CD4-positive, CD25-positive, alpha-beta regulatory T cell (primary cell): ENCODE data around the gene HFM1. TPM values are rescaled to one million over a fixed set of nuclear protein-coding genes. Genes with fewer than 3 reads are reported as not detected.
A peak's percentile ranks its signal among the peaks of the same experiment; 100 is the strongest.
"Not testable (repeated sequence)": the region's sequence is repeated elsewhere in the genome, so short reads cannot be mapped to it uniquely, and the experiment has no call there.

Experiments
- ATAC-seq, 2 donors: fragments of 150-1000 bp; cut with Tn5 transposase; one replicate each; pipeline ENCODE4 v1.10.0; 2021; ENCODE audit warnings: low read depth in 2 of 2, moderate number of reproducible peaks in 2 of 2, moderate library complexity in 1 of 2
- DNase-seq, 3 donors: peaks; one replicate each; pipeline versions ENCODE4 v3.0.0 to v3.0.0-alpha.2; 2012 to 2022; ENCODE audit warnings: mixed read lengths in 1 of 3
- H3K27ac ChIP-seq: one replicate; pipeline ENCODE4 v1.7.0; 2013; ENCODE audit warnings: mild to moderate bottlenecking, low read length; ENCODE audit not compliant: insufficient read depth, poor library complexity, severe bottlenecking
- H3K27me3 ChIP-seq: one replicate; pipeline ENCODE4 v1.7.0; 2013; ENCODE audit warnings: low read length; ENCODE audit not compliant: control insufficient read depth, insufficient read depth
- H3K36me3 ChIP-seq: one replicate; pipeline ENCODE4 v1.7.0; 2013; ENCODE audit warnings: mild to moderate bottlenecking, low read length, moderate library complexity; ENCODE audit not compliant: control insufficient read depth, insufficient read depth
- H3K4me1 ChIP-seq: 2 replicates; pipeline ENCODE4 v1.7.0; 2013; ENCODE audit warnings: mild to moderate bottlenecking, low read length; ENCODE audit not compliant: insufficient read depth, control insufficient read depth, poor library complexity, severe bottlenecking
- H3K4me3 ChIP-seq: one replicate; pipeline ENCODE4 v1.7.0; 2013; ENCODE audit warnings: low read depth, mild to moderate bottlenecking, low read length, moderate library complexity
- H3K9me3 ChIP-seq, 2 experiments: 1 replicate in 1 of 2; 2 replicates in 1 of 2; pipeline ENCODE4 v1.7.0; 2013; ENCODE audit warnings: low read length in 2 of 2, mild to moderate bottlenecking in 1 of 2, moderate library complexity in 1 of 2; ENCODE audit not compliant: control insufficient read depth in 2 of 2
- H3K27ac Mint-ChIP-seq, 3 donors: one replicate each; pipeline ENCODE4 v1.8.0; 2020 to 2022; ENCODE audit warnings: mild to moderate bottlenecking in 3 of 3, mixed read lengths in 3 of 3, moderate library complexity in 2 of 3
- H3K27me3 Mint-ChIP-seq: one replicate; pipeline ENCODE4 v1.8.0; 2022; ENCODE audit warnings: mild to moderate bottlenecking, mixed read lengths
- H3K36me3 Mint-ChIP-seq: one replicate; pipeline ENCODE4 v1.8.0; 2020; ENCODE audit warnings: mixed read lengths
- H3K4me1 Mint-ChIP-seq, 4 donors: one replicate each; pipeline ENCODE4 v1.8.0; 2020 to 2022; ENCODE audit warnings: mixed read lengths in 4 of 4, mild to moderate bottlenecking in 1 of 4
- H3K4me3 Mint-ChIP-seq, 4 donors: one replicate each; pipeline ENCODE4 v1.8.0; 2020 to 2022; ENCODE audit warnings: mild to moderate bottlenecking in 4 of 4, mixed read lengths in 4 of 4, moderate library complexity in 3 of 4
- H3K9me3 Mint-ChIP-seq, 7 donors: one replicate each; pipeline ENCODE4 v1.8.0; 2020 to 2022; ENCODE audit warnings: mixed read lengths in 7 of 7, mild to moderate bottlenecking in 3 of 7, moderate library complexity in 2 of 7
- polyA plus RNA-seq, 4 donors: library from polyadenylated mRNA; unstranded; fragments of 300-500 nt; fragmentation: Illumina TruSeq; gene quantifications; one replicate each; pipeline ENCODE4 v1.2.3, GENCODE V29; 2021
- total RNA-seq: library from RNA; stranded (reverse); gene quantifications from one replicate; pipeline ENCODE4 v1.2.3, GENCODE V29; 2022

HFM1 gene
- total and polyA plus RNA-seq, 5 donors from 2014 or later: not detected

DNA sequence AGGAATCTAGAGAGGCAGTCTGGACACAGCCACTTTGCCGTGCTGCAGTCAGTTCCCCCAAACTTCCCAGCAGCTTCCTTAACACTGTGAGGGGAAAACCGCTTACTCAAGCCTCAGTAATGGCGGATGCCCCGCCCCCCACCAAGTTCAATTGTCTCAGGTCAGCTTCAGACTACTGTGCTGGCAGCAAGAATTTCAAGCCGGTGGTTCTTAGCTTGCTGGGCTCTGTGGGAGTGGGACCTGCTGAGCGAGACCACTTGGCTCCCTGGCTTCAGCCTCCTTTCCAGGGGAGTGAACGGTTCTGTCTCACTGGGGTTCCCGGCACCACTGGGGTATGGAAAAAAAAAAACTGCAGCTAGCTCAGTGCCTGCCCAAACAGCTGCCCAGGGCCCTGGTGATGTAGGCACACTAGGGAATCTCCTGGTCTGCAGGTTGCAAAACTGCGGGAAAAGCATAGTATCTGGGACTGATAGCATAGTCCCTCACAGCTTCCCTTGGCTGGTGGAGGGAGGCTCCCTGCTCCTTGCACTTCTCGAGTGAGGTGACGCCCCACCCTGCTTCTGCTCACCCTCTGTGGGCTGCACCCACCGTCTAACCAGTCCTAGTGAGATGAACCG is 23.7 kb upstream of the HFM1 start:
- Histone ChIP-seq H3K36me3 (no peaks in the 10 kb centered on the region), H3K4me3 (no peak overlapping the region), H3K9me3 (no peaks in the 10 kb centered on the region), H3K27ac (no peak overlapping the region), H3K27me3 (no peaks in the 10 kb centered on the region), H3K4me1 (no peaks in the 10 kb centered on the region)
- no peak for ATAC-seq
- no peaks in the 10 kb centered on the region for H3K4me1 Mint-ChIP-seq
- no peak for DNase-seq
- H3K27me3 Mint-ChIP-seq: peaks cover 33% of the 10 kb centered on the region
- H3K36me3 Mint-ChIP-seq: no peaks in the 10 kb centered on the region
- H3K4me3 Mint-ChIP-seq: no peak overlapping the region
- peaks cover 0 to 3% (median 0%) of the 10 kb centered on the region in 7 donors for H3K9me3 Mint-ChIP-seq
- H3K27ac Mint-ChIP-seq: peak overlapping the region in 1 of 3 donors; percentile 32

DNA sequence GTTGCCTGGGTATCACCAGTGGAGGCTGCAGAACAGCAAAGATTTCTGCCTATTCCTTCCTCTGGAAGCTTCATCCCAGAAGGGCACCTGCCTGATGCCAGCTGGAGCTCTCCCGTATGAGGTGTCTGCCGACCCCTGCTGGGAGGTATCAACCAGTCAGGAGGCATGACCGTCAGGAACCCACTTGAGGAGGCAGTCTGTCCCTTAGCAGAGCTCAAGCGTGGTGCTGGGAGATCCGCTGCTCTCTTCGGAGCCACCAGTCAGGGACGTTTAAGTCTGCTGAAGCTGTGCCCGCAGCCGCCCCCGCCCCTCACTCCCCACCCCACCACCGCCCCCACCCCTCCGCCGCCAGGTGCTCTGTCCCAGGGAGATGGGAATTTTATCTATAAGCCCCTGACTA is 23.1 kb upstream of the HFM1 start:
- Mint-ChIP-seq H3K27me3 (peaks cover 34% of the 10 kb centered on the region), H3K27ac (no peak overlapping the region), H3K4me1 (no peaks in the 10 kb centered on the region), H3K36me3 (no peaks in the 10 kb centered on the region), H3K9me3 (peaks cover 0 to 3% (median 0%) of the 10 kb centered on the region in 7 donors), H3K4me3 (no peak overlapping the region)
- no peak for DNase-seq
- H3K4me1 ChIP-seq: no peaks in the 10 kb centered on the region
- H3K27me3 ChIP-seq: no peaks in the 10 kb centered on the region
- no peaks in the 10 kb centered on the region for H3K36me3 ChIP-seq
- no peak overlapping the region for H3K27ac ChIP-seq
- no peaks in the 10 kb centered on the region for H3K9me3 ChIP-seq
- no peak for ATAC-seq
- H3K4me3 ChIP-seq: no peak overlapping the region

GRCh38 chr1:91422523-91422922 is 17.9 kb upstream of the HFM1 start:
- H3K27me3 ChIP-seq, H3K36me3 Mint-ChIP-seq, H3K4me1 ChIP-seq, H3K4me3 Mint-ChIP-seq, H3K27ac ChIP-seq, H3K4me1 Mint-ChIP-seq, ATAC-seq, DNase-seq, H3K27ac Mint-ChIP-seq, H3K9me3 Mint-ChIP-seq, H3K36me3 ChIP-seq, H3K9me3 ChIP-seq, H3K4me3 ChIP-seq: not testable (repeated sequence)
- H3K27me3 Mint-ChIP-seq: peaks cover 32% of the 10 kb centered on the region

GRCh38 chr1:91412371-91412770 is 7.7 kb upstream of the HFM1 start:
- peaks cover 19% of the 10 kb centered on the region for H3K27me3 ChIP-seq

DNA sequence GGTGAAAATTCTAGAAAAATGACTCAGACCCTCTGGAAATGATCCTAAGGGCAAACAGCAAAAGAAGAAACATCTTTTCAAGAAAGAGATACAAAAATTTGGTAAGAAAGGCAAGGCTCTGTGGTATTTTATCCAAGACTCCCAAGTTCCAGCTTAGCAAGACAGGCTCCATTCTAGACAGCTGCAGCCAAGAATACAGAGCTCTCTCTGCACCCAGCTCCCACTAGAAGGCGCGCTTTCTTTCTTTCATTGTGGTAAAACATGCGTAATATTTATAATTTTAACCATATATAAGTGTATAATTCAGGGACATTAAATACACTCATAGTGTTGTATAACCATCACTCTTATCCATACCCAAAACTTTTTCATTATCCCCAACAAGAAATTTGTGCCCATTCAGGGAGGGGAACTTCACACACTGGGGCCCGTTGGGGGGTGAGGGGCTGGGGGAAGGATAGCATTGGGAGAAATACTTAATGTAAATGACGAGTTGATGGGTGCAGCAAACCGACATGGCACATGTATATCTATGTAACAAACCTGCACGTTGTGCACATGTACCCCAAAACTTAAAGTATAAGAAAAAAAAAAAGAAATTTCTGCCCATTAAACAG is 2.2 kb upstream of the HFM1 start:
- no peak for ATAC-seq
- H3K9me3 ChIP-seq: no peaks in the 10 kb centered on the region
- H3K4me3 ChIP-seq: no peak overlapping the region
- no peaks in the 10 kb centered on the region for H3K36me3 ChIP-seq
- H3K36me3 Mint-ChIP-seq: no peaks in the 10 kb centered on the region
- H3K9me3 Mint-ChIP-seq: peaks cover 0 to 3% (median 0%) of the 10 kb centered on the region in 7 donors
- no peak for DNase-seq
- H3K27me3 ChIP-seq: peaks cover 44% of the 10 kb centered on the region
- H3K27ac ChIP-seq: no peak overlapping the region
- no peak overlapping the region for H3K4me3 Mint-ChIP-seq
- no peak overlapping the region for H3K27ac Mint-ChIP-seq
- H3K4me1 Mint-ChIP-seq: peaks cover 0 to 9% (median 4%) of the 10 kb centered on the region in 4 donors
- H3K27me3 Mint-ChIP-seq: peaks cover 60% of the 10 kb centered on the region
- H3K4me1 ChIP-seq: peaks cover 8% of the 10 kb centered on the region

More at GRCh38 chr1:91412371-91412770, 7.7 kb upstream of the HFM1 start:
- Mint-ChIP-seq H3K4me3 (no peak overlapping the region), H3K27me3 (peaks cover 42% of the 10 kb centered on the region), H3K36me3 (no peaks in the 10 kb centered on the region), H3K27ac (no peak overlapping the region), H3K4me1 (no peaks in the 10 kb centered on the region), H3K9me3 (no peaks in the 10 kb centered on the region)
- ATAC-seq (no peak), DNase-seq (no peak)
- Histone ChIP-seq H3K36me3 (no peaks in the 10 kb centered on the region), H3K4me3 (no peak overlapping the region), H3K9me3 (no peaks in the 10 kb centered on the region), H3K4me1 (no peaks in the 10 kb centered on the region), H3K27ac (no peak overlapping the region)

GRCh38 chr1:91402023-91402422 is 2.6 kb downstream of the HFM1 start:
- Mint-ChIP-seq H3K4me1 (peaks cover 0 to 9% (median 4%) of the 10 kb centered on the region in 4 donors), H3K27ac (no peak overlapping the region), H3K9me3 (peaks cover 0 to 3% (median 0%) of the 10 kb centered on the region in 7 donors), H3K27me3 (peaks cover 74% of the 10 kb centered on the region), H3K36me3 (no peaks in the 10 kb centered on the region), H3K4me3 (no peak overlapping the region)
- H3K4me1 ChIP-seq: peaks cover 8% of the 10 kb centered on the region
- H3K36me3 ChIP-seq: no peaks in the 10 kb centered on the region
- peaks cover 33% of the 10 kb centered on the region for H3K27me3 ChIP-seq
- no peaks in the 10 kb centered on the region for H3K9me3 ChIP-seq
- DNase-seq (peak in 1 of 3 donors; percentile 7), ATAC-seq (no peak)
- no peak overlapping the region for H3K27ac ChIP-seq
- H3K4me3 ChIP-seq: no peak overlapping the region

DNA sequence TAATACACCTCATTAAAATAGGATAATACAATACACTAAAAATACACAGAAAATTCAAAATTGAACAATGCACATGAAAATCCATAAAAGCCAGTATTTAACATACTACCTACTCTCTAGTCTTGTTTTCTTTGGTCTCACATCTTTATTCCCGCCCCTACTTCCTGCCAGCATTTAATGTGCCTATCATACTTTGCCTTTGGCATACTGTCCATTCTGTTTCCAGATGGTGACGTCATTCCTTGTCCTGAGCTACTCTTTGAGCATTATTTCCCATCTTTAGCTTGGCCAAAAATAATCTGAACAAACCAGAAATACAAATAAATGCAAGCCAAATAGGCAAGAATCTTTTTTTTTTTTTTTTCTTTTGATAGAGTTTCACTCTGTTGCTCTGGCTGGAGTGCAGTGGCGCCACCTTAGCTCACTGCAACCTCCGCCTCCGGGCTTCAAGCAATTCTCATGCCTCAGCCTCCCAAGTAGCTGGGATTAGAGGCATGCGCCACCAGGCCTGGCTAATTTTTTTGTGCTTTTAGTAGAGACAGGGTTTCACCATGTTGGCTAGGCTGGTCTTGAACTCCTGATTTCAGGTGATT is 4.4 kb downstream of the HFM1 start:
- no peak overlapping the region for H3K27ac ChIP-seq
- H3K36me3 Mint-ChIP-seq: no peaks in the 10 kb centered on the region
- H3K9me3 ChIP-seq: no peaks in the 10 kb centered on the region
- peaks cover 20% of the 10 kb centered on the region for H3K27me3 ChIP-seq
- H3K4me3 ChIP-seq: no peak overlapping the region
- no peaks in the 10 kb centered on the region for H3K36me3 ChIP-seq
- DNase-seq: no peak
- peak overlapping the region in 1 of 4 donors; percentile 2 for H3K4me3 Mint-ChIP-seq
- peaks cover 8% of the 10 kb centered on the region for H3K4me1 ChIP-seq
- peaks cover 56% of the 10 kb centered on the region for H3K27me3 Mint-ChIP-seq
- ATAC-seq: no peak
- H3K9me3 Mint-ChIP-seq: peaks cover 0 to 3% (median 0%) of the 10 kb centered on the region in 7 donors
- H3K4me1 Mint-ChIP-seq: peaks cover 0 to 7% (median 3%) of the 10 kb centered on the region in 4 donors
- H3K27ac Mint-ChIP-seq: no peak overlapping the region
